NCI-H345 (cell line): ENCODE data around the gene MSMB.
"Not testable (repeated sequence)": the region's sequence is repeated elsewhere in the genome, so short reads cannot be mapped to it uniquely, and the experiment has no call there.

Source experiments
- DNase-seq: peaks from one replicate; lab custom pipeline; 2025; lab: John Stamatoyannopoulos, UW

MSMB gene

GRCh38 chr10:46069771-46070463 lies 23.8 kb upstream of the MSMB start:
- DNase-seq: no peak

- DNase-seq: no peak
Observed at GRCh38 chr10:46068905-46069304, 22.8 kb upstream of the MSMB start.

GRCh38 chr10:46068117-46068516 lies 22.0 kb upstream of the MSMB start:
- DNase-seq: no peak

GRCh38 chr10:46064269-46064817 lies 18.3 kb upstream of the MSMB start:
- DNase-seq: no peak

GRCh38 chr10:46062723-46063428 lies 16.8 kb upstream of the MSMB start:
- no peak for DNase-seq

- no peak for DNase-seq
Observed at GRCh38 chr10:46060706-46061105, 14.6 kb upstream of the MSMB start.

- not testable (repeated sequence) for DNase-seq
Observed at GRCh38 chr10:46057927-46058326, 11.9 kb upstream of the MSMB start.

GRCh38 chr10:46057038-46057437 lies 11.0 kb upstream of the MSMB start:
- DNase-seq: no peak

GRCh38 chr10:46055771-46056170 lies 9.7 kb upstream of the MSMB start:
- DNase-seq: no peak

- no peak for DNase-seq
Observed at GRCh38 chr10:46053534-46054434, 7.7 kb upstream of the MSMB start.

- DNase-seq: no peak
Observed at GRCh38 chr10:46052791-46053375, 6.8 kb upstream of the MSMB start.

GRCh38 chr10:46052057-46052790 lies 6.2 kb upstream of the MSMB start:
- DNase-seq: no peak

GRCh38 chr10:46050941-46051623 lies 5.0 kb upstream of the MSMB start:
- no peak for DNase-seq

GRCh38 chr10:46049497-46049831 lies 3.4 kb upstream of the MSMB start:
- not testable (repeated sequence) for DNase-seq

GRCh38 chr10:46048152-46048551 lies 2.1 kb upstream of the MSMB start:
- peak; percentile 61 for DNase-seq

GRCh38 chr10:46042527-46042926 lies 3.5 kb downstream of the MSMB start:
- no peak for DNase-seq

- DNase-seq: no peak
Observed at GRCh38 chr10:46040004-46040403, 6.1 kb downstream of the MSMB start.

- DNase-seq: no peak
Observed at GRCh38 chr10:46037107-46037825, 8.8 kb downstream of the MSMB start.

- DNase-seq: no peak
Observed at GRCh38 chr10:46035923-46036849, 9.9 kb downstream of the MSMB start.
